ENCODE data around the gene RUBCN. TPM values are rescaled to one million over a fixed set of nuclear protein-coding genes. Genes with fewer than 3 reads are reported as not detected.
A peak's percentile ranks its signal among the peaks of the same experiment; 100 is the strongest.

RUBCN gene
- total RNA-seq, 4 donors from 2014 or later = 8.2 to 36.4 (median 13.9) TPM

GRCh38 chr3:197750396-197750831 lies 13.7 kb upstream of the RUBCN start:
- TF ChIP-seq POLR2A (IDR thresholded peaks at IDR 0.05) (no peak), CTCF (IDR thresholded peaks at IDR 0.05) (no peak)
- DNase-seq = peak; percentile 39 to 52
- H3K4me1 ChIP-seq = peaks cover 9 to 10% of the 10 kb centered on the region in 2 donors
- H3K27me3 ChIP-seq = no peaks in the 10 kb centered on the region
- no peaks in the 10 kb centered on the region for H3K36me3 ChIP-seq
- H3K9me3 ChIP-seq = no peaks in the 10 kb centered on the region
- H3K4me3 ChIP-seq = peak overlapping the region; percentile 69 to 74
- intact Hi-C loops (cut with DNase I; ENCODE audit: low total_unique reads) = no loop called here
- H3K27ac ChIP-seq = peak overlapping the region; percentile 95 to 96

GRCh38 chr3:197749601-197750395 lies 13.1 kb upstream of the RUBCN start, which contains the start of gene FYTTD1:
TSS of gene FYTTD1 (plus strand) at chr3:197749883. CDS start at chr3:197749972, 89 bp downstream.
- no peaks in the 10 kb centered on the region for H3K36me3 ChIP-seq
- H3K4me3 ChIP-seq = peak within 1 kb of the TSS; percentile 69 to 74
- H3K27ac ChIP-seq = peak within 1 kb of the TSS; percentile 95 to 96
- intact Hi-C loops (cut with DNase I; ENCODE audit: low total_unique reads) = no loop called here
- no peaks in the 10 kb centered on the region for H3K27me3 ChIP-seq
- TF ChIP-seq POLR2A (IDR thresholded peaks at IDR 0.05) (peak; percentile 65 to 88), CTCF (IDR thresholded peaks at IDR 0.05) (peak; percentile 31 to 77 (median 68))
- peaks cover 9 to 10% of the 10 kb centered on the region in 2 donors for H3K4me1 ChIP-seq
- peak; percentile 86 to 92 for DNase-seq
- no peaks in the 10 kb centered on the region for H3K9me3 ChIP-seq

GRCh38 chr3:197749315-197749600 lies 12.6 kb upstream of the RUBCN start:
- Histone ChIP-seq H3K27ac (peak overlapping the region; percentile 95 to 96), H3K27me3 (no peaks in the 10 kb centered on the region), H3K9me3 (no peaks in the 10 kb centered on the region), H3K4me3 (peak overlapping the region; percentile 69 to 74), H3K36me3 (no peaks in the 10 kb centered on the region), H3K4me1 (peaks cover 9 to 10% of the 10 kb centered on the region in 2 donors)
- no peak for DNase-seq
- intact Hi-C loops (cut with DNase I; ENCODE audit: low total_unique reads) = no loop called here
- no peak for TF ChIP-seq POLR2A (IDR thresholded peaks at IDR 0.05)
- no peak for TF ChIP-seq CTCF (IDR thresholded peaks at IDR 0.05)

- Histone ChIP-seq H3K27me3 (no peaks in the 10 kb centered on the region), H3K36me3 (no peaks in the 10 kb centered on the region), H3K27ac (peak overlapping the region; percentile 95 to 96), H3K4me3 (peak overlapping the region; percentile 69 to 74), H3K4me1 (peaks cover 9 to 10% of the 10 kb centered on the region in 2 donors), H3K9me3 (no peaks in the 10 kb centered on the region)
- intact Hi-C loops (cut with DNase I; ENCODE audit: low total_unique reads) = no loop called here
- DNase-seq = no peak
- no peak for TF ChIP-seq CTCF (IDR thresholded peaks at IDR 0.05)
- TF ChIP-seq POLR2A (IDR thresholded peaks at IDR 0.05) = no peak
These were observed 12.1 kb upstream of the RUBCN start for GRCh38 chr3:197748597-197749314.

GRCh38 chr3:197746801-197747237 lies 10.1 kb upstream of the RUBCN start:
- no peaks in the 10 kb centered on the region for H3K36me3 ChIP-seq
- no peak overlapping the region for H3K27ac ChIP-seq
- peaks cover 5 to 6% of the 10 kb centered on the region in 2 donors for H3K4me1 ChIP-seq
- no peaks in the 10 kb centered on the region for H3K9me3 ChIP-seq
- no peaks in the 10 kb centered on the region for H3K27me3 ChIP-seq
- H3K4me3 ChIP-seq = no peak overlapping the region
- TF ChIP-seq POLR2A (IDR thresholded peaks at IDR 0.05) (no peak), CTCF (IDR thresholded peaks at IDR 0.05) (no peak)
- intact Hi-C loops (cut with DNase I; ENCODE audit: low total_unique reads) = no loop called here
- no peak for DNase-seq
